Measurements from ENCODE around the gene ZBTB5. TPM values are rescaled to one million over a fixed set of nuclear protein-coding genes. Genes with fewer than 3 reads are reported as not detected.
"Not testable (repeated sequence)": the region's sequence is repeated elsewhere in the genome, so short reads cannot be mapped to it uniquely, and the experiment has no call there.

ZBTB5 gene
- total RNA-seq, 1 experiment from 2014 or later: 9.1 TPM

GRCh38 chr9:37426846-37427245 lies 38.4 kb downstream of the ZBTB5 start:
- no peak overlapping the region for H2BK120ac ChIP-seq (ENCODE audit: low read depth, low read length, poor library complexity, severe bottlenecking)
- no peak overlapping the region for H3K23ac ChIP-seq (ENCODE audit: insufficient read length, low read depth, low read length)
- no peak overlapping the region for H4K5ac ChIP-seq (ENCODE audit: insufficient read length, low read depth, low read length)
- no peak overlapping the region for H4K91ac ChIP-seq (ENCODE audit: insufficient read length, low read depth, low read length)
- H3K4me1 ChIP-seq (ENCODE audit: insufficient read depth, low read length): peaks cover 4% of the 10 kb centered on the region; the same call in 1 of the 2 replicates
- Mint-ChIP-seq H3K9me3 (no peaks in the 10 kb centered on the region), H3K27me3 (ENCODE audit: low read depth) (peaks cover 1% of the 10 kb centered on the region; the same call in 1 of the 2 replicates), H3K4me3 (no peak overlapping the region), H3K36me3 (ENCODE audit: insufficient read depth in 1 of 3, low read depth in 3 of 3) (peaks cover 33 to 58% (median 42%) of the 10 kb centered on the region in 3 experiments), H3K4me1 (peaks cover 20 to 30% of the 10 kb centered on the region in 2 experiments), H3K27ac (peak overlapping the region in 1 of 3 experiments; percentile 8; a peak in 1 of 7 replicates)
- H3K23me2 ChIP-seq (ENCODE audit: insufficient read length, low read depth, low read length, poor library complexity, severe bottlenecking): peaks cover 10% of the 10 kb centered on the region
- H3K9ac ChIP-seq (ENCODE audit: extremely low read depth, insufficient read length, low read length): no peak overlapping the region
- H3K27ac ChIP-seq (ENCODE audit: insufficient read length, low read depth, low read length): no peak overlapping the region
- no peak overlapping the region for H3K56ac ChIP-seq (ENCODE audit: insufficient read length, low read depth, low read length)
- no peak overlapping the region for H2BK15ac ChIP-seq (ENCODE audit: low read depth, low read length)
- H3K18ac ChIP-seq (ENCODE audit: insufficient read length, low read depth, low read length): no peak overlapping the region
- H3K9me3 ChIP-seq (ENCODE audit: control insufficient read depth, low read depth, low read length): no peaks in the 10 kb centered on the region
- H3K4ac ChIP-seq (ENCODE audit: low read depth, low read length): no peak overlapping the region
- TF ChIP-seq CTCF (conservative IDR thresholded peaks at IDR 0.05): no peak
- no peak overlapping the region for H2AFZ ChIP-seq (ENCODE audit: low read length)
- no peak overlapping the region for H2BK20ac ChIP-seq (ENCODE audit: low read depth, low read length, poor library complexity, severe bottlenecking)
- H3K14ac ChIP-seq (ENCODE audit: insufficient read depth, low read length): no peak overlapping the region
- DNase-seq: no peak
- peaks cover 4% of the 10 kb centered on the region for H3K79me1 ChIP-seq (ENCODE audit: insufficient read depth, low read depth, low read length, poor library complexity, severe bottlenecking)
- H3K27me3 ChIP-seq (ENCODE audit: insufficient read depth, low read length): no peaks in the 10 kb centered on the region
- H3K4me2 ChIP-seq (ENCODE audit: insufficient read depth, insufficient read length, low read length): no peak overlapping the region
- no peak overlapping the region for H2BK12ac ChIP-seq (ENCODE audit: insufficient read length, low read depth, low read length)
- H4K20me1 ChIP-seq (ENCODE audit: control insufficient read depth, insufficient read depth, insufficient read length): no peaks in the 10 kb centered on the region
- no peak overlapping the region for H2BK5ac ChIP-seq (ENCODE audit: insufficient read length, low read length)
- H4K8ac ChIP-seq (replicated peaks; ENCODE audit: insufficient read length, low read depth, low read length): no peak overlapping the region
- peaks cover 6% of the 10 kb centered on the region; the same call in 1 of the 2 replicates for H3K79me2 ChIP-seq (ENCODE audit: insufficient read depth, low read length)
- H2AK5ac ChIP-seq (ENCODE audit: insufficient read length, low read length): no peak overlapping the region
- no CpG with 5 or more reads among the region's 6 CpGs for WGBS (ENCODE audit: extremely low coverage, insufficient read length, low lambda C conversion rate)
- H3T11ph ChIP-seq (ENCODE audit: low read length): no peak overlapping the region

GRCh38 chr9:37426431-37426830 lies 38.8 kb downstream of the ZBTB5 start:
- not testable (repeated sequence) for H3T11ph ChIP-seq (ENCODE audit: low read length); H3K9me3 Mint-ChIP-seq; H2BK20ac ChIP-seq (ENCODE audit: low read depth, low read length, poor library complexity, severe bottlenecking); H3K27me3 Mint-ChIP-seq (ENCODE audit: low read depth); H2AFZ ChIP-seq (ENCODE audit: low read length); DNase-seq; H4K20me1 ChIP-seq (ENCODE audit: control insufficient read depth, insufficient read depth, insufficient read length); H3K27me3 ChIP-seq (ENCODE audit: insufficient read depth, low read length); H3K27ac ChIP-seq (ENCODE audit: insufficient read length, low read depth, low read length); H3K4me2 ChIP-seq (ENCODE audit: insufficient read depth, insufficient read length, low read length); H3K4me1 ChIP-seq (ENCODE audit: insufficient read depth, low read length); H2BK15ac ChIP-seq (ENCODE audit: low read depth, low read length); H3K4me3 Mint-ChIP-seq; H3K56ac ChIP-seq (ENCODE audit: insufficient read length, low read depth, low read length); H2BK5ac ChIP-seq (ENCODE audit: insufficient read length, low read length); H4K8ac ChIP-seq (replicated peaks; ENCODE audit: insufficient read length, low read depth, low read length); H3K9ac ChIP-seq (ENCODE audit: extremely low read depth, insufficient read length, low read length); H3K4ac ChIP-seq (ENCODE audit: low read depth, low read length); H2BK12ac ChIP-seq (ENCODE audit: insufficient read length, low read depth, low read length); H3K14ac ChIP-seq (ENCODE audit: insufficient read depth, low read length); H2AK5ac ChIP-seq (ENCODE audit: insufficient read length, low read length); H2BK120ac ChIP-seq (ENCODE audit: low read depth, low read length, poor library complexity, severe bottlenecking); H4K91ac ChIP-seq (ENCODE audit: insufficient read length, low read depth, low read length); H3K79me1 ChIP-seq (ENCODE audit: insufficient read depth, low read depth, low read length, poor library complexity, severe bottlenecking); H3K9me3 ChIP-seq (ENCODE audit: control insufficient read depth, low read depth, low read length); H3K79me2 ChIP-seq (ENCODE audit: insufficient read depth, low read length); H3K18ac ChIP-seq (ENCODE audit: insufficient read length, low read depth, low read length); H4K5ac ChIP-seq (ENCODE audit: insufficient read length, low read depth, low read length); H3K23ac ChIP-seq (ENCODE audit: insufficient read length, low read depth, low read length); H3K27ac Mint-ChIP-seq
- H3K36me3 Mint-ChIP-seq (ENCODE audit: insufficient read depth in 1 of 3, low read depth in 3 of 3): peaks cover 29 to 54% (median 38%) of the 10 kb centered on the region in 3 experiments
- H3K4me1 Mint-ChIP-seq: peaks cover 23 to 31% of the 10 kb centered on the region in 2 experiments
- no CpG with 5 or more reads among the region's 15 CpGs for WGBS (ENCODE audit: extremely low coverage, insufficient read length, low lambda C conversion rate)
- peaks cover 10% of the 10 kb centered on the region for H3K23me2 ChIP-seq (ENCODE audit: insufficient read length, low read depth, low read length, poor library complexity, severe bottlenecking)

Data from H9 (cell line).